GM21529 (cell line): ENCODE measurements around the gene ANKRD24.
"Not testable (repeated sequence)": the region's sequence is repeated elsewhere in the genome, so short reads cannot be mapped to it uniquely, and the experiment has no call there.

Experiments
- ATAC-seq: cut with Tn5 transposase; IDR thresholded peaks from one replicate; pipeline ENCODE4 v1.9.1; 2021; ENCODE audit not compliant: unreplicated experiment

Gene ANKRD24

GRCh38 chr19:4267901-4268815, 85.7 kb downstream of the ANKRD24 start:
- ATAC-seq = no peak

GRCh38 chr19:4268816-4269430, 86.4 kb downstream of the ANKRD24 start:
- ATAC-seq = no peak

DNA sequence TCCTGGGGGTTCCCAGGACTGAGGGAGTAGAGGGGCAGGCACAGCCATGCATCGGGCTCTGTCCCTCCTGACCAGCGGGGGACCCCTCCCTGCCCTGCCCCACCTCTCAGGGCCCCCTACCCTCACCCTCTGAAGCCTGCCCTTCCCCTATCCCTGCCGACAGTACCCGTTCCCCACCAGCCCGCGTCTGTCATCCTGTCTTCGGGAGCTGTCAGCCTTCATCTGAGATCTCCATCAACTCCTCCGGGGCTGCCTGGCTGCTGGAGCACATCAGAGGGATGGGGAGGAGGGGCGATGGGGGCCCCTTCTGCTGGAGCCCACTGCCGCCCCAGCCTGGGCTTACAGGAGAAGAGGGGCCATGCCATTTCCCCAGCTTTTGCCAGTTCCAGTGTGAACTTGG, 90.4 kb downstream of the ANKRD24 start:
- no peak for ATAC-seq

- ATAC-seq = not testable (repeated sequence)
Observed at GRCh38 chr19:4274321-4274686, 91.8 kb downstream of the ANKRD24 start.
